NCI-H2171 treated with DMSO at 0.1 percent for 48 hours (cell line): Measurements from ENCODE around the gene CXCL3.

Experiments
- DNase-seq: peaks from one replicate; lab custom pipeline; 2025; lab: John Stamatoyannopoulos, UW

CXCL3 gene

GRCh38 chr4:74055096-74055495, 16.6 kb upstream of the CXCL3 start:
- peak; percentile 27 for DNase-seq

- no peak for DNase-seq
These were observed 16.1 kb upstream of the CXCL3 start for GRCh38 chr4:74054483-74055047.

- DNase-seq, result no peak
These were observed 8.7 kb upstream of the CXCL3 start for GRCh38 chr4:74047152-74047551.

- no peak for DNase-seq
These were observed 7.3 kb upstream of the CXCL3 start for GRCh38 chr4:74045772-74046171.

- no peak for DNase-seq
These were observed 6.8 kb upstream of the CXCL3 start for GRCh38 chr4:74045247-74045646.

- DNase-seq, result no peak
These were observed 6.2 kb upstream of the CXCL3 start for GRCh38 chr4:74044677-74045076.

GRCh38 chr4:74042681-74043080, 4.2 kb upstream of the CXCL3 start:
- DNase-seq, result peak; percentile 30

GRCh38 chr4:74041418-74041817, 2.9 kb upstream of the CXCL3 start:
- DNase-seq, result no peak

GRCh38 chr4:74039315-74039763, 850 bp upstream of the CXCL3 start:
- no peak for DNase-seq

GRCh38 chr4:74038086-74038424, 434 bp downstream of the CXCL3 start:
- DNase-seq, result no peak

GRCh38 chr4:74037076-74037955, 1.2 kb downstream of the CXCL3 start:
- DNase-seq, result no peak

GRCh38 chr4:74033739-74034138, 4.8 kb downstream of the CXCL3 start:
- no peak for DNase-seq

GRCh38 chr4:74032064-74032463, 6.4 kb downstream of the CXCL3 start:
- DNase-seq, result no peak

- no peak for DNase-seq
These were observed 6.9 kb downstream of the CXCL3 start for GRCh38 chr4:74031576-74031975.

- DNase-seq, result no peak
These were observed 8.2 kb downstream of the CXCL3 start for GRCh38 chr4:74030285-74030684.

GRCh38 chr4:74028504-74028903, 10.0 kb downstream of the CXCL3 start:
- DNase-seq, result no peak

- no peak for DNase-seq
These were observed 14.8 kb downstream of the CXCL3 start for GRCh38 chr4:74023709-74024108.

GRCh38 chr4:74021601-74022000, 16.9 kb downstream of the CXCL3 start:
- no peak for DNase-seq

GRCh38 chr4:74018771-74019170, 19.7 kb downstream of the CXCL3 start:
- no peak for DNase-seq

- no peak for DNase-seq
These were observed 20.4 kb downstream of the CXCL3 start for GRCh38 chr4:74018116-74018515.

- DNase-seq, result no peak
These were observed 22.4 kb downstream of the CXCL3 start for GRCh38 chr4:74016068-74016467.

GRCh38 chr4:74015126-74015780, 23.2 kb downstream of the CXCL3 start:
- no peak for DNase-seq

GRCh38 chr4:74014332-74014731, 24.2 kb downstream of the CXCL3 start:
- DNase-seq, result no peak
